Measurements from ENCODE around the gene TECPR2.
"Not testable (repeated sequence)": the region's sequence is repeated elsewhere in the genome, so short reads cannot be mapped to it uniquely, and the experiment has no call there.

Gene TECPR2

DNA sequence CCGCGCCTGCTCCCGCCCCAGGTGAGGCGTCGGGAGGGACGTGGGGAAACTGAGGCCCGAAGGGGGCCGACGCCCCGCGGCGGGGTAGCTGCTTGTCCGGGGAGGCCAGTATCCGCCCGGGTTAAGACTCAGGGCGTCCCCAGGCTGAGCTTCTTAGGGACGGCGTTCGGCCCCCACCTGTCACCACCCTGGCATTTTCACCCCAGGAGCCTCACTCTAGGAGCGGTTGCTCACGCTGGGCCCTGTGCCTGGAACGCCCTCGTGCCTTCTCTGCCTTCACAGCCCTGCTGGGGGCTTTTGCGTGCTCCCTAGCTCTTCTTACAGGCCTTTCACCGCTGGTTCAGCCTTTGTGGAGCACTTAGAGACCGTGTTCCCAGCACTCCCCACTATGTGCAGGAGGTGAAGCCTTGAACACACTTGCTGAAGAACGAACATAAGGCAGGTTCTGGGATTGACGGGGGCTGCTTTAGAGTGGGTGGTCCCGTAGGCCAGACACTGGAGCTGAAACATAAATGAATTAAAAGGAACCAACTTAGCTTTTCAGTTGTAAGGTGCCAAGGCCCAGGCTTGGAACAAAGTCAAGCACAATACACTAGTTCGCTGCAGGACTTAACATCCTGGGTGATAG lies 42.6 kb upstream of the TECPR2 start:
- Histone ChIP-seq H3K9ac (ENCODE audit: low read depth in 1 of 2, low read length in 2 of 2) (peak overlapping the region; percentile 84 to 94), H3K27ac (ENCODE audit: low read depth in 2 of 2, low read length in 2 of 2) (peak overlapping the region; percentile 85), H3K36me3 (ENCODE audit: control insufficient read depth in 2 of 2, insufficient read depth in 2 of 2, low read length in 2 of 2) (no peaks in the 10 kb centered on the region), H3K4me1 (ENCODE audit: control insufficient read depth in 2 of 2, insufficient read depth in 2 of 2, low read length in 2 of 2) (peaks cover 25 to 30% of the 10 kb centered on the region in 2 donors), H3K4me3 (ENCODE audit: low read length in 2 of 2) (peak overlapping the region; percentile 85 to 95), H3K9me3 (ENCODE audit: control insufficient read depth in 2 of 2, low read length in 2 of 2) (no peaks in the 10 kb centered on the region), H3K27me3 (ENCODE audit: control insufficient read depth in 2 of 2, insufficient read depth in 2 of 2, low read length in 2 of 2) (no peaks in the 10 kb centered on the region)

DNA sequence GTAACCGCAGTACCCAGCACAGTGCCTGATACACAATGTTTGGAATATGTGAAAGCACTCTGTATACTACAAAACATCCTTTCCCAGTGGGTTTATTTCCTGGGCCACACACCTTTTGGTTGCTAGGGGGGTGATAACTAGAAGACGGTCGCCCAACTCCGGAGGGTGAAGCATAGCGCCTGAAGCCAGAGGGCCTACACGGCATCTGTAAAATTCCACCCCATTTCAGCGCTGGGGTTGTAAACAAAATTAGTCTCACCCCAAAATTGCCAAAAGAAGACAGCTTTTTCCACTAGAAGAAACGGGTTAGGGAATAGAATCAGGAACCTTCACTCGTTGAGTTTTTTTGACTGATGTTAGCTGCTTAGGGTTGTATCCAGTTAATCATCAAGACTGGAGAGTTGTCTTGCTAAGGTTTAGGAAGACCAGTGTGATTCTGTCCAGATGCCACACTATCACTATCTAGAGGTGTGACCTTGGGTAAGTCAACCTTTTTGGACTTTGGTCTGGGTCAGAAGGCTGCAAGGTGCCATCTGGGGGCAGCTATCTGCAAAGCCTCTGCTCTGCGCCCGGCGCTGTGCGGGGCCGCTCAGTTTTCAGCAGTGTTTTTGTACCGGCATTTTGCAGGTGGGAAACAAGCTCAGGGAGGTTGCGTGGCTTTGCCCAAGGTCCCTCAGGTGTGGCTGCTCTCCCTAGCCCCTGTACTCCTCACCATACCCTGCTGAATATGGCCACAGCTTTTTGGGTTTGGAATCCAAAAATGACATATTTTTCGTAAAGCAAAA lies 41.9 kb upstream of the TECPR2 start:
- H3K9ac ChIP-seq (ENCODE audit: low read depth in 1 of 2, low read length in 2 of 2), result peak overlapping the region in 1 of 2 donors; percentile 94
- H3K9me3 ChIP-seq (ENCODE audit: control insufficient read depth in 2 of 2, low read length in 2 of 2), result no peaks in the 10 kb centered on the region
- peak overlapping the region in 1 of 2 donors; percentile 85 for H3K27ac ChIP-seq (ENCODE audit: low read depth in 2 of 2, low read length in 2 of 2)
- H3K4me3 ChIP-seq (ENCODE audit: low read length in 2 of 2), result peak overlapping the region; percentile 85 to 95
- no peaks in the 10 kb centered on the region for H3K27me3 ChIP-seq (ENCODE audit: control insufficient read depth in 2 of 2, insufficient read depth in 2 of 2, low read length in 2 of 2)
- peaks cover 25 to 30% of the 10 kb centered on the region in 2 donors for H3K4me1 ChIP-seq (ENCODE audit: control insufficient read depth in 2 of 2, insufficient read depth in 2 of 2, low read length in 2 of 2)
- no peaks in the 10 kb centered on the region for H3K36me3 ChIP-seq (ENCODE audit: control insufficient read depth in 2 of 2, insufficient read depth in 2 of 2, low read length in 2 of 2)

DNA sequence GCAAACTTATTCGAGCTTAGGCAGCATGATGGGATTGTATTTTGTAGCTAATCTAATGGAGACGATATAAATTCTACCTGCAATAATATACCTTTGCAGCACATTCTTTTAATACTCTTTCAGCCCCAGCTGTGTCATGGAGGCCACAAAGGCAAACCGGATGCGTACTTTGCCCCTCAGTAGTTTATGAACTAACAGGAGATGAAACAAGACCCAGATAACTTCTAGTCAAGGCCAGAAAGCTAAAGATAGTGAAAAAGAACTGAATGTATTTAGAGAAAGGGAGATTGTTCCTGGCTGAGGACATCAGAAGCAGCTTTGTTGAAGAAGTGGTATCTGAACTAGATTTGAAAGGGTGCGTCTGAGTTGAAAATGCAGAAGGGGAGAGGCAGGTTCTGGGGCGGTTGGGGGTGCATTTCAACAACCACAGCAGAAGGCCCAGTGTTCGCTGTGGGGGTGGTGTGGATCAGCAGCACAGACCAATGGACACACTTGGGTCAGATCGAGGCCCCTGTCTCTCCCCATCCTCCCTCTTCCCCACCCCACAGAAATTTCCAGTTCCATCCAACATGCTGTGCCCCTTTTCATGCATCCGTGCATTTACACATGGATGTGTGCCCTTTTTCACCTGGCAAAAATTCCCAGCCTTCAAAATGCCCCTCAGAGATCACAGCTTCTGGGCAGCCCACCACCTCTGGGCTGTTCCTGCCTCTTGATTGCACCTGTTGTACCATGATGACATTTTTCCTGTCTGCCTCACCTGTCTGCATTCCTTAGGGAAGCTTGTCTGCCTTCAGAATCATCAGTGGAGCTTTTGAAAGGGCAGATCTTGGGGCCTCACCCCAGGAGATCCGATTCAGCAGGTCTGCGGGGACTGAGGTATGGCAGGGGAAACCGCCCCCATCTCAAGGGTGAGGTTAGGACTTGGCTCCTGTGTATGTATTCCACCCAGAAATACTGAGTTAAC lies 41.0 kb upstream of the TECPR2 start:
- no peak overlapping the region for H3K4me3 ChIP-seq (ENCODE audit: low read length in 2 of 2)
- no peaks in the 10 kb centered on the region for H3K27me3 ChIP-seq (ENCODE audit: control insufficient read depth in 2 of 2, insufficient read depth in 2 of 2, low read length in 2 of 2)
- H3K9ac ChIP-seq (ENCODE audit: low read depth in 1 of 2, low read length in 2 of 2), result no peak overlapping the region

DNA sequence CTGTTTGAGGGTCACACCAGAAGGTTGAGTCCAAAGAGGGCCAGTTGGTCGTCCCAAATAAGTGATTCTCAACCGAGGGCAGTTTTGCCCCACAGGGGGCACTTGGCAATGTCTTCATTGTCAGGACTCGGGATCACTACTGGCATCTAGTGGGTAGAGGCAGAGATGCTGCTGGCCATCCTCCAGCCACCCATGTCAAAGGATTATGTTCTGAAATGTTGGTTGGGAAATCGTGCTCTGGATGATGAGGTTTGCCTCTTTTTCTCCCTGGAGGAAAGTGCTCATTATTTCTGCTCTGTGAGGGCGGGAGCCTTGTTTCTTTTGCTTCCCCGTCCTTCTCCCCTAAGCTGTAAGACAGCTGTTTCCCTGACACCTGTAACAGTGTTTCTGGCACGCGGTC lies 39.6 kb upstream of the TECPR2 start:
- H3K4me3 ChIP-seq (ENCODE audit: low read length in 2 of 2), result no peak overlapping the region
- H3K27me3 ChIP-seq (ENCODE audit: control insufficient read depth in 2 of 2, insufficient read depth in 2 of 2, low read length in 2 of 2), result no peaks in the 10 kb centered on the region
- H3K9ac ChIP-seq (ENCODE audit: low read depth in 1 of 2, low read length in 2 of 2), result no peak overlapping the region
- H3K36me3 ChIP-seq (ENCODE audit: control insufficient read depth in 2 of 2, insufficient read depth in 2 of 2, low read length in 2 of 2), result peaks cover 0 to 4% of the 10 kb centered on the region in 2 donors
- peaks cover 15 to 18% of the 10 kb centered on the region in 2 donors for H3K4me1 ChIP-seq (ENCODE audit: control insufficient read depth in 2 of 2, insufficient read depth in 2 of 2, low read length in 2 of 2)
- H3K27ac ChIP-seq (ENCODE audit: low read depth in 2 of 2, low read length in 2 of 2), result no peak overlapping the region
- H3K9me3 ChIP-seq (ENCODE audit: control insufficient read depth in 2 of 2, low read length in 2 of 2), result no peaks in the 10 kb centered on the region

More for the DNA sequence above, 41.0 kb upstream of the TECPR2 start:
- peaks cover 0 to 4% of the 10 kb centered on the region in 2 donors for H3K36me3 ChIP-seq (ENCODE audit: control insufficient read depth in 2 of 2, insufficient read depth in 2 of 2, low read length in 2 of 2)
- H3K9me3 ChIP-seq (ENCODE audit: control insufficient read depth in 2 of 2, low read length in 2 of 2), result no peaks in the 10 kb centered on the region
- H3K27ac ChIP-seq (ENCODE audit: low read depth in 2 of 2, low read length in 2 of 2), result no peak overlapping the region
- peaks cover 22 to 25% of the 10 kb centered on the region in 2 donors for H3K4me1 ChIP-seq (ENCODE audit: control insufficient read depth in 2 of 2, insufficient read depth in 2 of 2, low read length in 2 of 2)

DNA sequence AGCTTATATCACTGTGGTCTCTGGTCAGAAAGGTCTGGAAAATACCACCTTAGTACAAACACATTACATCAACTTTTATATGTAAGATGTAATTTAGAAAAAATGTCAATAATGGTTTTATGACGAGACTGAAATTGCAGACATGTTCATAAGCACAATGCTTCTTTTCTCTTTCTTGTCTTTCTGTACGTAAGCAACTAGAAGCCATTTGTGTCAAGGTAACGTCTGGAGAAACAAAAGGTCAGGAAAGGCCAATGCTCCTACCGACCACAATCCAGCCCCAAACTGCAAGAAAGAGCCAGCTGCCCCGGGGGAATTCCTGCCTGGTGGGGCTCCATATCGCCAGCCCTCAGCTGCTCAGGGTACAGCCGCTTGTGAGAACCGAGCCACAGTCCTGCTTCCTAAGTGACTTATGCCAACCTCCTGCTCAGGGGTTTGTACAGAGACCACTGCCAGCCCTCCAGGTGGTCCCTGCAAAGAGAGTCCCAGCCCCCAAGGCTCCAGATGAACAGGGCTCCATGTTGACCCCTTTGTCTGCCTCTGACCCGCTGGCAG lies 36.9 kb upstream of the TECPR2 start:
- Histone ChIP-seq H3K4me1 (ENCODE audit: control insufficient read depth in 2 of 2, insufficient read depth in 2 of 2, low read length in 2 of 2) (peaks cover under 1 to 4% of the 10 kb centered on the region in 2 donors), H3K27me3 (ENCODE audit: control insufficient read depth in 2 of 2, insufficient read depth in 2 of 2, low read length in 2 of 2) (no peaks in the 10 kb centered on the region), H3K9me3 (ENCODE audit: control insufficient read depth in 2 of 2, low read length in 2 of 2) (no peaks in the 10 kb centered on the region), H3K4me3 (ENCODE audit: low read length in 2 of 2) (no peak overlapping the region), H3K9ac (ENCODE audit: low read depth in 1 of 2, low read length in 2 of 2) (no peak overlapping the region), H3K36me3 (ENCODE audit: control insufficient read depth in 2 of 2, insufficient read depth in 2 of 2, low read length in 2 of 2) (peaks cover 0 to 4% of the 10 kb centered on the region in 2 donors), H3K27ac (ENCODE audit: low read depth in 2 of 2, low read length in 2 of 2) (no peak overlapping the region)

DNA sequence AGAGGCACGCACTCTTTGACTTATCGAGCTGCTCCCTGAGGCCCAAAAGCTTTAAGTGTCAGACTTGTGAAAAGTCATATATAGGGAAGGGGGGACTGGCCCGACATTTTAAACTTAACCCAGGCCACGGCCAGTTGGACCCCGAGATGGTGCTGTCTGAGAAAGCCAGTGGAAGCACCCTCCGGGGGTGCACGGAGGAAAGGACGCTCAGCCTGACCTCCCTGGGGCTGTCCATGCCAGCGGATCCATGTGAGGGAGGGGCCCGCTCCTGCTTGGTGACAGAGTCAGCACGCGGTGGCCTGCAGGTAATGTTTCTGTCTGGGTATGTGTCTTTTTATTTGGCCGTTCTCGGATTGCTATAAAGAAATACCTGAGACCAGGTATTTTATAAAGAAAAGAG lies 36.2 kb upstream of the TECPR2 start:
- H3K36me3 ChIP-seq (ENCODE audit: control insufficient read depth in 2 of 2, insufficient read depth in 2 of 2, low read length in 2 of 2), result peaks cover 0 to 5% of the 10 kb centered on the region in 2 donors
- H3K9me3 ChIP-seq (ENCODE audit: control insufficient read depth in 2 of 2, low read length in 2 of 2), result no peaks in the 10 kb centered on the region
- no peak overlapping the region for H3K9ac ChIP-seq (ENCODE audit: low read depth in 1 of 2, low read length in 2 of 2)
- H3K27me3 ChIP-seq (ENCODE audit: control insufficient read depth in 2 of 2, insufficient read depth in 2 of 2, low read length in 2 of 2), result no peaks in the 10 kb centered on the region
- no peak overlapping the region for H3K4me3 ChIP-seq (ENCODE audit: low read length in 2 of 2)
- no peaks in the 10 kb centered on the region for H3K4me1 ChIP-seq (ENCODE audit: control insufficient read depth in 2 of 2, insufficient read depth in 2 of 2, low read length in 2 of 2)
- H3K27ac ChIP-seq (ENCODE audit: low read depth in 2 of 2, low read length in 2 of 2), result no peak overlapping the region

DNA sequence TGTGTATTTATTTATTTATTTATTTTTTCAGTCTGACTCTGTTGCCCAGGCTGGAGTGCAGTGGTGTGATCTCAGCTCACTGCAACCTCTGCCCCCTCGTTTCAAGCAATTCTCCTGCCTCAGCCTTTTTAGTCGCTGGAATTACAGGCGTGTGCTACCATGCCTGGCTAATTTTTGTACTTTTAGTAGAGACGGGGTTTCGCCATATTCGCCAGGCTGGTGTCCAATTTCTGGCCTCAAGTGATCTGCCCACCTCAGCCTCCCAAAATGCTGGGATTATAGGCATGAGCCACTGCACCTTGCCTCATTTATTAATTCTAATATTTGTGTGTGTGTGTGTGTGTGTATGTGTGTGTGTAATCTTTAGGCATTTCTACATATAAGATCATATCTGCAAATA lies 33.4 kb upstream of the TECPR2 start:
- H3K9me3 ChIP-seq (ENCODE audit: control insufficient read depth in 2 of 2, low read length in 2 of 2); H3K9ac ChIP-seq (ENCODE audit: low read depth in 1 of 2, low read length in 2 of 2); H3K4me1 ChIP-seq (ENCODE audit: control insufficient read depth in 2 of 2, insufficient read depth in 2 of 2, low read length in 2 of 2); H3K4me3 ChIP-seq (ENCODE audit: low read length in 2 of 2); H3K27ac ChIP-seq (ENCODE audit: low read depth in 2 of 2, low read length in 2 of 2); H3K27me3 ChIP-seq (ENCODE audit: control insufficient read depth in 2 of 2, insufficient read depth in 2 of 2, low read length in 2 of 2); H3K36me3 ChIP-seq (ENCODE audit: control insufficient read depth in 2 of 2, insufficient read depth in 2 of 2, low read length in 2 of 2): not testable (repeated sequence)

DNA sequence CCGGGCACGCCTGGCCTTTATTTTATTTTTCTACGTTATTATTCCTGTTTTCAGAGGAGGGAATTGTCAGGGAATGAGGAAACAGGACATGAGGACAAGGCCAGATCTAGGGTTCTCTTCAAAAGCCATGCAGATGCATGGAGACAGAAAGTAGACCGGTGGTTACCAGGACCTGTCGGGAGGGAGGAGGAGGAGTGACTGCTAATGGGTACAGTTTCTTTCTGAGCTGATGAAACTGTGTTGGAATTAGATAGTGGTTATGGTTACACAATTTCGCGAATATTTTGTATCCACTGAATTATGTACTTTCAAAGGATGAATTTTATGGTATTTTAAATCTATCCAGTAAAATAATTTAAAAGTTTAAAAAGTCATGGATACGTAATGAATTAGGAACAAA lies 31.9 kb upstream of the TECPR2 start:
- Histone ChIP-seq H3K9ac (ENCODE audit: low read depth in 1 of 2, low read length in 2 of 2) (no peak overlapping the region), H3K27me3 (ENCODE audit: control insufficient read depth in 2 of 2, insufficient read depth in 2 of 2, low read length in 2 of 2) (no peaks in the 10 kb centered on the region), H3K36me3 (ENCODE audit: control insufficient read depth in 2 of 2, insufficient read depth in 2 of 2, low read length in 2 of 2) (peaks cover 6 to 15% of the 10 kb centered on the region in 2 donors), H3K27ac (ENCODE audit: low read depth in 2 of 2, low read length in 2 of 2) (no peak overlapping the region), H3K4me1 (ENCODE audit: control insufficient read depth in 2 of 2, insufficient read depth in 2 of 2, low read length in 2 of 2) (no peaks in the 10 kb centered on the region), H3K4me3 (ENCODE audit: low read length in 2 of 2) (no peak overlapping the region), H3K9me3 (ENCODE audit: control insufficient read depth in 2 of 2, low read length in 2 of 2) (no peaks in the 10 kb centered on the region)

DNA sequence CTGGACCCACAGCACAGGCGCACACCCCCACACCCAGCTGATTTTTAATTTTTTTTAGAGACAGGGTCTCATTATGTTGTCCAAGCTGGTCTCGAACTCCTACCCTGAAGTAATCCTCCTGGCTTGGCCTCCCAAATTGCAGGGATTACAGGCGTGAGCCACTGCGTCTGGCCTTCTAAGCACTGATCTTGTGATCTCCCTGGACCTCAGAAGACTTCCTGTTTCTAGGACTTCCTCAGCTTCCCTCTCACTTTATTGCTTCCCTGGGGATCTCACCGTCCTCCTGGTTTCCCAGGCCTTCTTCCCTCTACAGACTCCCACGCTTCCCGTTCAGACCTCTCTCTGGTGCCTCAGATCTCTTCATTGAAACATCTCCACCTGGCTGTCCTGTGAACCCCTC lies 29.4 kb upstream of the TECPR2 start:
- H3K36me3 ChIP-seq (ENCODE audit: control insufficient read depth in 2 of 2, insufficient read depth in 2 of 2, low read length in 2 of 2), result peaks cover 13 to 21% of the 10 kb centered on the region in 2 donors

More for the DNA sequence above, 29.4 kb upstream of the TECPR2 start:
- no peak overlapping the region for H3K27ac ChIP-seq (ENCODE audit: low read depth in 2 of 2, low read length in 2 of 2)
- H3K27me3 ChIP-seq (ENCODE audit: control insufficient read depth in 2 of 2, insufficient read depth in 2 of 2, low read length in 2 of 2), result no peaks in the 10 kb centered on the region
- no peaks in the 10 kb centered on the region for H3K4me1 ChIP-seq (ENCODE audit: control insufficient read depth in 2 of 2, insufficient read depth in 2 of 2, low read length in 2 of 2)
- no peak overlapping the region for H3K9ac ChIP-seq (ENCODE audit: low read depth in 1 of 2, low read length in 2 of 2)
- no peak overlapping the region for H3K4me3 ChIP-seq (ENCODE audit: low read length in 2 of 2)
- no peaks in the 10 kb centered on the region for H3K9me3 ChIP-seq (ENCODE audit: control insufficient read depth in 2 of 2, low read length in 2 of 2)

All from mucosa of rectum (tissue), 2 donors.